ENCODE results near the gene CNPY1. TPM values are rescaled to one million over a fixed set of nuclear protein-coding genes. Genes with fewer than 3 reads are reported as not detected.

CNPY1 gene
- total and polyA plus RNA-seq, 8 donors: 0.18 TPM; not detected in 7

DNA sequence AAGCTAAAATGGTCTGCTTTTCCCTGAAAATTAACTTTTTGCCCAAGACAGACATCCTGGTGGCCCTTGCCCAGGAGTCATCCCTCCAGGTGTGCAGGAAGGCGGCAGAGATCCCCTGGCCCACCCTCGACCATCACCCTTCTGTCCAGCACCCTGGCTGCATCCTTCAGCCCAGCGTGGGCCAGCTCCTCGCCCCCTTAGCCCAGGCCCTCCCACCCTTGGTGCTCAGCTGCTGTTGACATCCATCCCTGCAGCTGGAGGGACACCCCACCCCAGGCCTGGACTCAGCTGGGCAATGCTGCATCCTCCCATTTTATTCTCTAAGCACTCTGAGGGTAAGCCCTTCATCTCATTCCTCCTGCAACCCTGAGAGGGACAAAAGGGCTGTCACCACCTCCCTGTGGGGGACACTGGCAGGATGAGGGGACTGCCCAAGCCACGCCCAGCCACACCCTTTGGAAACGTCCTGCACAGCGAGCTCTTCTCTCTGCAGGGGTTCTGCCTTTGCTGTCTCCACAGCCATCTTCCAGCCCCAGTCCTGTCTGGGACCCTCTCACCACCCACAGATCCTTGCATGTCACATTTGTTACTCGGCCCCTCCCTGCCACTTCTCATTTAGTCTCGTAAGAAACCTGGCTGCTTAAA is 57.8 kb downstream of the CNPY1 start:
- intact Hi-C loops (cut with DNase I; ENCODE audit: low total_unique reads): no loop called here
- Histone ChIP-seq H3K9me3 (no peaks in the 10 kb centered on the region), H3K4me3 (no peak overlapping the region), H3K4me1 (peaks cover 14 to 17% (median 16%) of the 10 kb centered on the region in 4 donors), H3K27ac (no peak overlapping the region), H3K27me3 (peaks cover 0 to 92% (median 47%) of the 10 kb centered on the region in 3 donors), H3K36me3 (no peaks in the 10 kb centered on the region)
- DNase-seq: no peak
- TF ChIP-seq EP300 (IDR thresholded peaks at IDR 0.05) (no peak), POLR2AphosphoS5 (IDR thresholded peaks at IDR 0.05) (no peak), POLR2A (IDR thresholded peaks at IDR 0.05) (no peak)
- TF ChIP-seq, protein P1, sequence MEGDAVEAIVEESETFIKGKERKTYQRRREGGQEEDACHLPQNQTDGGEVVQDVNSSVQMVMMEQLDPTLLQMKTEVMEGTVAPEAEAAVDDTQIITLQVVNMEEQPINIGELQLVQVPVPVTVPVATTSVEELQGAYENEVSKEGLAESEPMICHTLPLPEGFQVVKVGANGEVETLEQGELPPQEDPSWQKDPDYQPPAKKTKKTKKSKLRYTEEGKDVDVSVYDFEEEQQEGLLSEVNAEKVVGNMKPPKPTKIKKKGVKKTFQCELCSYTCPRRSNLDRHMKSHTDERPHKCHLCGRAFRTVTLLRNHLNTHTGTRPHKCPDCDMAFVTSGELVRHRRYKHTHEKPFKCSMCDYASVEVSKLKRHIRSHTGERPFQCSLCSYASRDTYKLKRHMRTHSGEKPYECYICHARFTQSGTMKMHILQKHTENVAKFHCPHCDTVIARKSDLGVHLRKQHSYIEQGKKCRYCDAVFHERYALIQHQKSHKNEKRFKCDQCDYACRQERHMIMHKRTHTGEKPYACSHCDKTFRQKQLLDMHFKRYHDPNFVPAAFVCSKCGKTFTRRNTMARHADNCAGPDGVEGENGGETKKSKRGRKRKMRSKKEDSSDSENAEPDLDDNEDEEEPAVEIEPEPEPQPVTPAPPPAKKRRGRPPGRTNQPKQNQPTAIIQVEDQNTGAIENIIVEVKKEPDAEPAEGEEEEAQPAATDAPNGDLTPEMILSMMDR (IDR thresholded peaks at IDR 0.05): no peak
- WGBS, 5 donors: 53 to 62% (median 55%) methylated on average over 7 to 9 of the region's 9 CpGs

DNA sequence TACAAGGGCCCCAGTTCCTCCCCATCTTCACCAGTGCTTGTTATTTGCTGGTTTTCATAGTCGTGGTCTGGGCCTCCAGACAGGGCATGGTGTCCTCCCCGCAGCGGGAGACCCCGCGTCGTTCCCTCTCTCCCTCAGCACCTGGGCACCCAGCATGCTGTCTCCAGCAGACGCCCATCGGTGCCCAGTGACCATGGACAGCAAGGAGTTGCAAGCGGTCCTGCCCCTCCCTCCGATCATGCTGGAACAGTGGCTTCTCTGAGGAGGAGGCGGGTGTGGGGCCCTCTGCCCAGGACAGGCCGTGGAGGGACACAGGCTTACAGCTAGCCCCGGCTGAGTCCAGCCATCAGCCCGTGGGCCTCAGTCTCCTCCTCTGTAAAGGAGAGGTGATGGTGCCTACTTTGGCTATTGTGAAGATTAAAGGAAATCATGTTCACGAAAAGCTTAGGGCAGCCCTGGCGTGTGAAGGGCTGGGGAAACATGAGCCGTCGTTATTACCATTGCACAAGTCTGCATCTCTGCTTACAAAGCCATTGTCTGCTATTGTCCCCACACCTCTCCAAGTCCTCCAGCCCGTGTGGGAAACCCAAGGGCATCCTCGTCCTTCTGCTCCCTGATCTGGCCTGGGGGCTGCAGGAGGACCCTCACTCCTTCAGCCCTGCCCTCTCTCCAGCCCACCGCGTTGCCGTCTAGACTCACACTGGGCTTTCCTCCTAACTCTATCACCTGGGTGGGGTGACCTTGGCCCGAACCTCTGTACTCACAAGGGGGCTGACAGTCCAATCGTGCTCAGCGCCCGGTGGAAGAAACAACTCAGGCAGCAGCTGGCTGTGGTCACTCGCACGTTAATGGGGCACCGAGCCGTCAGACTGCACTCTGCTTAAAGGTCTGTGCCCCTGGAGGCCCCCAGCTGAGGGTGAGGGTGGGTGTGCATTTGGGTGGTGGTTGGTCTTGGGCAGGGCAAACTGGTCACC is 58.6 kb downstream of the CNPY1 start:
- TF ChIP-seq POLR2A (IDR thresholded peaks at IDR 0.05): no peak
- TF ChIP-seq, protein P1 (IDR thresholded peaks at IDR 0.05): no peak
- no peak for TF ChIP-seq POLR2AphosphoS5 (IDR thresholded peaks at IDR 0.05)
- TF ChIP-seq EP300 (IDR thresholded peaks at IDR 0.05): no peak
- Histone ChIP-seq H3K4me1 (peaks cover 14 to 17% (median 16%) of the 10 kb centered on the region in 4 donors), H3K36me3 (no peaks in the 10 kb centered on the region), H3K27me3 (peaks cover 0 to 92% (median 55%) of the 10 kb centered on the region in 3 donors), H3K4me3 (no peak overlapping the region), H3K27ac (no peak overlapping the region), H3K9me3 (no peaks in the 10 kb centered on the region)
- intact Hi-C loops (cut with DNase I; ENCODE audit: low total_unique reads): no loop called here
- WGBS, 5 donors: 82 to 89% (median 86%) methylated on average over 24 to 31 of the region's 31 CpGs
- no peak for DNase-seq

DNA sequence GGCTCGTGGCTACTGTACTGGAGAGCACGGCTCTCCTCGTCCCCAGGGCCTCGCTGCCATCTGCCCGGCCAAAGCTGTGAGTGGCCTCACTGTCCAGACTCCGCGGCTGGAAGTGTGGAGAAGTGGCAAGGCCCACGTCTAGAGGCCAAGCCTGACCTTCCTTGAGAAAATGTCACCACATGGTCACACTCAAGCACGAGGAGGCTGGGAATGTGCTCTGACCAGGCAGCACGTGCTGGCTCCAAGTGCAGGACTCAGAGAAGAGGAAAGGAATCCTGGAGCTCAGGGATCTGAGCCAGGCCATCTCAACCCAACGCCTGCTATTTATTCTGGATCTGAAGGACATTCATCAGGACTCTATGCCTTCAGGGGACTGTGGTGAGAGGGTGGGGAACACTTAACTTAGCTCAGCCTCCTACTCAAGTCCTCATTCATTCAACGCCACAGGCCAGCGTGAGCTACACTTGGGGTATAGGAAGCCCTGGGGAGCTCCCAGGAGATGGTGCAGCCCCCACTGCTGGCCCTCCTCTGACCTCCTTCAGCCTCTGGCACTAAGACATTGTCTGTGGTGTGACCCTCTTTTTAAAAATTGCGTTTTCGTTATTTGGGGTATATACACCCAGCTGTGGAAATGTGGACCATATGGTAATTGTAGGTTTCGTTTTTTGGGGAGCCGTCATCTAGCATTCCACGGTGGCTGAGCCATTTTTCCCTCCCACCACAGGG is 59.4 kb downstream of the CNPY1 start:
- peaks cover 0 to 98% (median 61%) of the 10 kb centered on the region in 3 donors for H3K27me3 ChIP-seq
- no peak overlapping the region for H3K4me3 ChIP-seq
- peaks cover 14 to 17% (median 16%) of the 10 kb centered on the region in 4 donors for H3K4me1 ChIP-seq
- DNase-seq: no peak
- WGBS, 5 donors: 83 to 89% (median 86%) methylated on average over 18 of the region's 18 CpGs
- TF ChIP-seq POLR2AphosphoS5 (IDR thresholded peaks at IDR 0.05) (no peak), EP300 (IDR thresholded peaks at IDR 0.05) (no peak), POLR2A (IDR thresholded peaks at IDR 0.05) (no peak)
- TF ChIP-seq, protein P1 (IDR thresholded peaks at IDR 0.05): no peak
- no peak overlapping the region for H3K27ac ChIP-seq
- intact Hi-C loops (cut with DNase I; ENCODE audit: low total_unique reads): no loop called here
- no peaks in the 10 kb centered on the region for H3K9me3 ChIP-seq
- H3K36me3 ChIP-seq: no peaks in the 10 kb centered on the region

Measured in stomach (tissue), 9 donors.